IMR-90 (cell line): ENCODE results near the gene GREB1L. TPM values are rescaled to one million over a fixed set of nuclear protein-coding genes. Genes with fewer than 3 reads are reported as not detected.

Experiments used
- ATAC-seq: fragments of 200-7000 bp; cut with Tn5 transposase; 2 replicates; pipeline ENCODE4 v1.9.1; 2020; ENCODE audit warnings: low read depth, mild to moderate bottlenecking, moderate library complexity
- BruUV-seq: library from RNA; stranded (reverse); fragments of 400-500 nt; replicated peaks from 2 replicates; lab custom pipeline; 2021; lab: Mats Ljungman, UMichigan
- CTCF ChIA-PET: fragments of 300-600 bp; formaldehyde crosslinking; extraction: SDS; loops from one replicate; lab custom pipeline; 2021; ENCODE audit warnings: antibody characterized with exemption; lab: Yijun Ruan, JAX
- POLR2A ChIA-PET: fragments of 300-600 bp; sonication (Branson Sonifier 250); formaldehyde crosslinking; loops from one replicate; lab custom pipeline; 2022; ENCODE audit warnings: antibody characterized with exemption; ENCODE audit not compliant: unreplicated experiment; lab: Charles Lee
- DNase-seq: peaks from one replicate; pipeline ENCODE4 v3.0.0; 2013
- H2AFZ ChIP-seq: replicated peaks from 2 replicates; pipeline ENCODE3; 2013; ENCODE audit warnings: low read length, mild to moderate bottlenecking; ENCODE audit not compliant: poor library complexity
- H2AK5ac ChIP-seq: 2 replicates; pipeline ENCODE4 v1.6.1; 2013; ENCODE audit warnings: low read depth, low read length, inconsistent platforms
- H2AK9ac ChIP-seq: replicated peaks from 2 replicates; pipeline ENCODE3; 2013; ENCODE audit warnings: mild to moderate bottlenecking, low read depth, low read length, moderate library complexity; ENCODE audit not compliant: poor library complexity
- H2BK120ac ChIP-seq: 2 replicates; pipeline ENCODE4 v1.6.1; 2013; ENCODE audit warnings: low read depth, low read length, inconsistent platforms
- H2BK15ac ChIP-seq: 3 replicates; pipeline ENCODE4 v1.6.1; 2013; ENCODE audit warnings: low read depth, low read length, inconsistent platforms
- H2BK20ac ChIP-seq: 2 replicates; pipeline ENCODE4 v1.6.1; 2013; ENCODE audit warnings: low read depth, mild to moderate bottlenecking, inconsistent platforms, low read length, moderate library complexity
- H2BK5ac ChIP-seq: 2 replicates; pipeline ENCODE4 v1.6.1; 2013; ENCODE audit warnings: mild to moderate bottlenecking, low read depth, low read length, inconsistent platforms; ENCODE audit not compliant: poor library complexity, severe bottlenecking
- H3K14ac ChIP-seq: replicated peaks from 2 replicates; pipeline ENCODE4 v1.6.1; 2013; ENCODE audit warnings: low read depth, low read length, inconsistent platforms
- H3K18ac ChIP-seq: 2 replicates; pipeline ENCODE4 v1.6.1; 2013; ENCODE audit warnings: low read depth, low read length, control low read depth
- H3K23ac ChIP-seq: 2 replicates; pipeline ENCODE4 v1.6.1; 2013; ENCODE audit warnings: low read depth, low read length, inconsistent platforms
- H3K27ac ChIP-seq: 2 replicates; pipeline ENCODE4 v1.5.1; 2013; ENCODE audit warnings: mild to moderate bottlenecking, control low read depth, low read length; ENCODE audit not compliant: insufficient read depth
- H3K27me3 ChIP-seq: 2 replicates; pipeline ENCODE4 v1.6.1; 2013; ENCODE audit warnings: low read length; ENCODE audit not compliant: control insufficient read depth, insufficient read depth
- H3K36me3 ChIP-seq: 2 replicates; pipeline ENCODE4 v1.6.1; 2013; ENCODE audit warnings: low read length, mixed read lengths; ENCODE audit not compliant: control insufficient read depth, insufficient read depth
- H3K4ac ChIP-seq: 2 replicates; pipeline ENCODE4 v1.6.1; 2013; ENCODE audit warnings: low read depth, low read length, inconsistent platforms
- H3K4me1 ChIP-seq: 2 replicates; pipeline ENCODE4 v1.6.1; 2013; ENCODE audit warnings: low read length, mixed read lengths; ENCODE audit not compliant: control insufficient read depth, insufficient read depth
- H3K4me2 ChIP-seq: 2 replicates; pipeline ENCODE4 v1.6.1; 2013; ENCODE audit warnings: low read depth, mild to moderate bottlenecking, control low read depth, low read length, moderate library complexity
- H3K4me3 ChIP-seq: 2 replicates; pipeline ENCODE4 v1.5.1; 2013; ENCODE audit warnings: low read depth, mild to moderate bottlenecking, control low read depth, low read length, moderate library complexity; ENCODE audit not compliant: insufficient read depth
- H3K56ac ChIP-seq: 2 replicates; pipeline ENCODE4 v1.6.1; 2013; ENCODE audit warnings: low read length, inconsistent platforms; ENCODE audit not compliant: insufficient read depth; ENCODE audit errors: extremely low read depth
- H3K79me1 ChIP-seq, 2 experiments: 2 replicates each; pipeline ENCODE4 v1.6.1; 2013; ENCODE audit warnings: low read length in 2 of 2, inconsistent platforms in 1 of 2, low read depth in 1 of 2
- H3K9ac ChIP-seq: 2 replicates; pipeline ENCODE4 v1.6.1; 2013; ENCODE audit warnings: low read depth, low read length, control low read depth
- H3K9me1 ChIP-seq: 2 replicates; pipeline ENCODE4 v1.6.1; 2013; ENCODE audit warnings: low read length, inconsistent platforms; ENCODE audit not compliant: insufficient read depth
- H3K9me3 ChIP-seq: 2 replicates; pipeline ENCODE4 v1.6.1; 2013; ENCODE audit warnings: low read length; ENCODE audit not compliant: control insufficient read depth, insufficient read depth
- H4K20me1 ChIP-seq: 2 replicates; pipeline ENCODE4 v1.6.1; 2013; ENCODE audit warnings: low read length, inconsistent platforms; ENCODE audit not compliant: insufficient read depth
- H4K5ac ChIP-seq: 2 replicates; pipeline ENCODE4 v1.6.1; 2013; ENCODE audit warnings: mild to moderate bottlenecking, low read depth, low read length, control low read depth
- H4K8ac ChIP-seq, 2 experiments: 2 replicates each; pipeline ENCODE4 v1.6.1; 2013; ENCODE audit warnings: low read depth in 2 of 2, low read length in 2 of 2, control low read depth in 1 of 2, inconsistent platforms in 1 of 2
- H4K91ac ChIP-seq: 2 replicates; pipeline ENCODE4 v1.6.1; 2013; ENCODE audit warnings: low read depth, low read length, inconsistent platforms; ENCODE audit not compliant: insufficient read depth
- BHLHE40 ChIP-seq: fragments of 150-350 bp; IDR thresholded peaks from 2 replicates; pipeline ENCODE4 v1.6.1; 2016; ENCODE audit warnings: mild to moderate bottlenecking, low read depth, low read length
- CEBPB ChIP-seq: IDR thresholded peaks from 2 replicates; pipeline ENCODE4 v1.6.1; 2012; ENCODE audit warnings: low read depth, low read length, improper control_type of control experiment
- CTCF ChIP-seq: conservative IDR thresholded peaks from 2 replicates; pipeline ENCODE4 v1.5.1; 2012; ENCODE audit warnings: mild to moderate bottlenecking, low read depth, low read length, improper control_type of control experiment
- ELK1 ChIP-seq: fragments of 150-350 bp; IDR thresholded peaks from 2 replicates; pipeline ENCODE4 v1.6.1; 2016; ENCODE audit warnings: low read depth, mild to moderate bottlenecking, low read length, moderate library complexity, borderline replicate concordance
- FOS ChIP-seq: fragments of 150-350 bp; IDR thresholded peaks from 2 replicates; pipeline ENCODE4 v1.6.1; 2016; ENCODE audit warnings: low read depth, low read length
- MAFK ChIP-seq: IDR thresholded peaks from 2 replicates; pipeline ENCODE4 v1.6.1; 2012; ENCODE audit warnings: low read depth, low read length, improper control_type of control experiment
- MAZ ChIP-seq: IDR thresholded peaks from 2 replicates; pipeline ENCODE4 v1.6.1; 2012; ENCODE audit warnings: low read depth, mild to moderate bottlenecking, low read length, improper control_type of control experiment, moderate library complexity, borderline replicate concordance
- MXI1 ChIP-seq: IDR thresholded peaks from 2 replicates; pipeline ENCODE4 v1.6.1; 2012; ENCODE audit warnings: low read depth, mild to moderate bottlenecking, low read length, moderate library complexity, borderline replicate concordance
- NFE2L2 ChIP-seq: fragments of 150-350 bp; IDR thresholded peaks from 2 replicates; pipeline ENCODE4 v1.6.1; 2016; ENCODE audit warnings: low read depth, mild to moderate bottlenecking, low read length
- POLR2A ChIP-seq: IDR thresholded peaks from 2 replicates; pipeline ENCODE4 v1.6.1; 2012; ENCODE audit warnings: mild to moderate bottlenecking, low read depth, low read length
- RAD21 ChIP-seq: IDR thresholded peaks from 2 replicates; pipeline ENCODE4 v1.6.1; 2012; ENCODE audit warnings: low read length, improper control_type of control experiment
- RCOR1 ChIP-seq: IDR thresholded peaks from 2 replicates; pipeline ENCODE4 v1.6.1; 2012; ENCODE audit warnings: mild to moderate bottlenecking, low read length, improper control_type of control experiment; ENCODE audit not compliant: insufficient replicate concordance
- RFX5 ChIP-seq: IDR thresholded peaks from 2 replicates; pipeline ENCODE4 v1.8.0; 2012; ENCODE audit warnings: low read depth, mild to moderate bottlenecking, low read length, moderate library complexity
- SMC3 ChIP-seq: fragments of 150-350 bp; IDR thresholded peaks from 2 replicates; pipeline ENCODE4 v1.6.1; 2016; ENCODE audit warnings: low read depth, mild to moderate bottlenecking, antibody characterized with exemption, low read length, moderate library complexity
- USF2 ChIP-seq: fragments of 150-350 bp; IDR thresholded peaks from 2 replicates; pipeline ENCODE4 v1.6.1; 2017; ENCODE audit warnings: mild to moderate bottlenecking, antibody characterized with exemption, low read length, low read depth
- WGBS, 2 experiments: methylation state at CpG; one replicate each; pipeline versions ENCODE4 v1.1.5 to v1.1.7; 2013; ENCODE audit warnings: missing lambda C conversion rate in 2 of 2; ENCODE audit not compliant: insufficient read length in 1 of 2; ENCODE audit errors: extremely low coverage in 2 of 2; 5-methylcytosine and 5-hydroxymethylcytosine counted together
- dilution Hi-C: fragments of 300-500 bp; cut with HindIII; formaldehyde crosslinking; loops from one replicate; pipeline ENCODE4 v1.14.3; 2018; ENCODE audit warnings: low sequenced_read_pairs; ENCODE audit not compliant: unreplicated experiment
- in situ Hi-C: fragments of 300-500 bp; cut with MboI; formaldehyde crosslinking; loops from 3 replicates; pipeline ENCODE4 v1.14.3; 2019; ENCODE audit warnings: low sequenced_read_pairs, inconsistent platforms, mixed read lengths
- intact Hi-C: fragments of 100-400 bp; cut with micrococcal nuclease; formaldehyde crosslinking; loops from 2 replicates; pipeline ENCODE4 v1.10.0; 2022
- polyA plus RNA-seq, 3 experiments: library from polyadenylated mRNA; depleted of rRNA; stranded (reverse); fragments of >200 nt; gene quantifications; 2 replicates each; pipeline ENCODE4 v1.2.3, GENCODE V29; 2012; ENCODE audit warnings: low replicate concordance in 1 of 3
- total RNA-seq: library from RNA; depleted of rRNA; stranded (reverse); fragments of >200 nt; gene quantifications from 2 replicates; pipeline ENCODE4 v1.2.3, GENCODE V29; 2012

Gene GREB1L
- total and polyA plus RNA-seq, 2 of the 4 experiments (the other 2 are of a cell fraction), result under 0.01 to 0.02 TPM

- no peak overlapping the region for H3K27ac ChIP-seq
- no peak overlapping the region for H3K4me3 ChIP-seq
- H3K36me3 ChIP-seq, result no peaks in the 10 kb centered on the region
- H4K8ac ChIP-seq, result no peak overlapping the region
- H3K14ac ChIP-seq, result no peak overlapping the region
- H3K4me2 ChIP-seq, result no peak overlapping the region
- no peak overlapping the region for H3K23ac ChIP-seq
- H3K4me1 ChIP-seq, result no peaks in the 10 kb centered on the region
- H2AK5ac ChIP-seq, result no peak overlapping the region
- no peak overlapping the region for H2BK120ac ChIP-seq
- no peaks in the 10 kb centered on the region for H3K79me1 ChIP-seq
- no CpG with 5 or more reads among the region's 2 CpGs for WGBS, 2 experiments
- no peak for DNase-seq
- TF ChIP-seq USF2 (no peak), RCOR1 (no peak), ELK1 (no peak), RFX5 (no peak), BHLHE40 (no peak), FOS (no peak), MXI1 (no peak), MAZ (no peak), RAD21 (no peak), SMC3 (no peak), POLR2A (no peak), CTCF (no peak), MAFK (no peak), CEBPB (no peak), NFE2L2 (no peak)
- POLR2A ChIA-PET, result no interaction called here
- in situ Hi-C loops, result no loop called here
- H3K9me1 ChIP-seq, result no peaks in the 10 kb centered on the region
- H4K91ac ChIP-seq, result no peak overlapping the region
- H3K18ac ChIP-seq, result no peak overlapping the region
- CTCF ChIA-PET, result no interaction called here
- H3K56ac ChIP-seq, result no peak overlapping the region
- no peaks in the 10 kb centered on the region for H4K20me1 ChIP-seq
- H2AK9ac ChIP-seq, result no peak overlapping the region
- H2BK20ac ChIP-seq, result no peak overlapping the region
- H3K4ac ChIP-seq, result no peak overlapping the region
- H3K9ac ChIP-seq, result no peak overlapping the region
- H3K9me3 ChIP-seq, result no peaks in the 10 kb centered on the region
- intact Hi-C loops, result no loop called here
- no TSS peak for BruUV-seq
- H2AFZ ChIP-seq, result no peak overlapping the region
- no peak for ATAC-seq
- H2BK15ac ChIP-seq, result no peak overlapping the region
- no peak overlapping the region for H2BK5ac ChIP-seq
- H4K5ac ChIP-seq, result no peak overlapping the region
- H3K27me3 ChIP-seq, result peaks cover 6% of the 10 kb centered on the region; the same call in 1 of the 2 replicates
- dilution Hi-C loops, result no loop called here
These were observed 22.6 kb downstream of the GREB1L start for GRCh38 chr18:21264651-21265050.
